ENCODE results near the gene ATP13A4. TPM values are rescaled to one million over a fixed set of nuclear protein-coding genes. Genes with fewer than 3 reads are reported as not detected.

The ATP13A4 gene
- polyA plus RNA-seq, 1 donor (not counting 4 experiments of a cell fraction or from before 2014, with no cell fraction given), result 0.16 TPM

GRCh38 chr3:193367868-193368267 lies 186.8 kb downstream of the ATP13A4 start:
- no peak for DNase-seq (ENCODE audit: low read depth, low spot score)
- H3K9ac ChIP-seq (ENCODE audit: control insufficient read depth, extremely low read depth, insufficient read depth, low read length), result no peak overlapping the region
- no peaks in the 10 kb centered on the region for H3K9me3 ChIP-seq (ENCODE audit: control insufficient read depth, low read depth, low read length)
- no peaks in the 10 kb centered on the region for H3K79me2 ChIP-seq (ENCODE audit: control insufficient read depth, insufficient read depth, low read length)
- no peak overlapping the region for H3K4me2 ChIP-seq (ENCODE audit: control insufficient read depth, extremely low read depth, insufficient read depth, low read depth, low read length)
- H3K4me3 ChIP-seq (ENCODE audit: control insufficient read depth in 2 of 3, extremely low read depth in 1 of 3, insufficient read depth in 2 of 3, low read depth in 1 of 3, low read length in 3 of 3), result no peak overlapping the region
- no peaks in the 10 kb centered on the region for H4K20me1 ChIP-seq (ENCODE audit: control insufficient read depth, extremely low read depth, insufficient read depth, low read length)
- H2AFZ ChIP-seq (ENCODE audit: control insufficient read depth, low read length), result no peak overlapping the region
- no peaks in the 10 kb centered on the region for H3K4me1 ChIP-seq (ENCODE audit: control insufficient read depth, extremely low read depth, insufficient read depth, low read length)
- no peak for TF ChIP-seq CTCF (optimal IDR thresholded peaks at IDR 0.05 in 1 of 3, IDR thresholded peaks at IDR 0.05 in 1 of 3, conservative IDR thresholded peaks at IDR 0.05 in 1 of 3; ENCODE audit: extremely low read depth in 1 of 3, insufficient read depth in 2 of 3, low read length in 3 of 3)
- TF ChIP-seq EZH2 (IDR thresholded peaks at IDR 0.05; ENCODE audit: low read length), result no peak
- dilution Hi-C loops (cut with MboI; ENCODE audit: extremely low pct_ligation_motif_present, low sequenced_read_pairs), result no loop called here
- no peak overlapping the region for H3K27ac ChIP-seq (ENCODE audit: control insufficient read depth, insufficient read depth, low read length)
- H3K9me1 ChIP-seq (ENCODE audit: control insufficient read depth, extremely low read depth, insufficient read depth, low read length), result no peaks in the 10 kb centered on the region
- no peaks in the 10 kb centered on the region for H3K27me3 ChIP-seq (ENCODE audit: control insufficient read depth, extremely low read depth, insufficient read depth, low read length)
- FAIRE-seq, result no peak
- no peaks in the 10 kb centered on the region for H3K36me3 ChIP-seq (ENCODE audit: control insufficient read depth in 2 of 2, extremely low read depth in 1 of 2, insufficient read depth in 2 of 2, low read length in 2 of 2)

GRCh38 chr3:193357291-193357690 lies 197.4 kb downstream of the ATP13A4 start:
- Histone ChIP-seq H3K9me3 (ENCODE audit: control insufficient read depth, low read depth, low read length) (no peaks in the 10 kb centered on the region), H3K4me2 (ENCODE audit: control insufficient read depth, extremely low read depth, insufficient read depth, low read depth, low read length) (no peak overlapping the region), H3K27me3 (ENCODE audit: control insufficient read depth, extremely low read depth, insufficient read depth, low read length) (no peaks in the 10 kb centered on the region), H4K20me1 (ENCODE audit: control insufficient read depth, extremely low read depth, insufficient read depth, low read length) (no peaks in the 10 kb centered on the region), H3K27ac (ENCODE audit: control insufficient read depth, insufficient read depth, low read length) (no peak overlapping the region), H2AFZ (ENCODE audit: control insufficient read depth, low read length) (no peak overlapping the region), H3K36me3 (ENCODE audit: control insufficient read depth in 2 of 2, extremely low read depth in 1 of 2, insufficient read depth in 2 of 2, low read length in 2 of 2) (no peaks in the 10 kb centered on the region), H3K9ac (ENCODE audit: control insufficient read depth, extremely low read depth, insufficient read depth, low read length) (no peak overlapping the region), H3K9me1 (ENCODE audit: control insufficient read depth, extremely low read depth, insufficient read depth, low read length) (no peaks in the 10 kb centered on the region), H3K79me2 (ENCODE audit: control insufficient read depth, insufficient read depth, low read length) (no peaks in the 10 kb centered on the region), H3K4me3 (ENCODE audit: control insufficient read depth in 2 of 3, extremely low read depth in 1 of 3, insufficient read depth in 2 of 3, low read depth in 1 of 3, low read length in 3 of 3) (no peak overlapping the region), H3K4me1 (ENCODE audit: control insufficient read depth, extremely low read depth, insufficient read depth, low read length) (no peaks in the 10 kb centered on the region)
- FAIRE-seq (no peak), DNase-seq (ENCODE audit: low read depth, low spot score) (no peak)
- dilution Hi-C loops (cut with MboI; ENCODE audit: extremely low pct_ligation_motif_present, low sequenced_read_pairs), result no loop called here
- no peak for TF ChIP-seq EZH2 (IDR thresholded peaks at IDR 0.05; ENCODE audit: low read length)
- no peak for TF ChIP-seq CTCF (optimal IDR thresholded peaks at IDR 0.05 in 1 of 3, IDR thresholded peaks at IDR 0.05 in 1 of 3, conservative IDR thresholded peaks at IDR 0.05 in 1 of 3; ENCODE audit: extremely low read depth in 1 of 3, insufficient read depth in 2 of 3, low read length in 3 of 3)

All from keratinocyte (primary cell).